Measurements from ENCODE around the gene MAP2K3. TPM values are rescaled to one million over a fixed set of nuclear protein-coding genes. Genes with fewer than 3 reads are reported as not detected.

MAP2K3 gene
- total and polyA plus RNA-seq, 5 donors, result 29.6 to 61.2 (median 39.2) TPM

- peak within 1 kb of the TSS; percentile 80 for H3K27ac ChIP-seq (ENCODE audit: low read length)
- H3K9me3 ChIP-seq (ENCODE audit: control insufficient read depth, low read length), result no peaks in the 10 kb centered on the region
- under 1% methylated on average over 117 of the region's 117 CpGs for WGBS
- ATAC-seq, result peak; percentile 73 to 80
- intact Hi-C loops (cut with DNase I), result loop anchor here in 2 of 4 donors (10.0 kb wide), 1 partner anchor 128 kb away; the partner anchor contains the start of gene DHRS7B (in 2 of the 2)
- peak within 1 kb of the TSS; percentile 89 for H3K4me3 ChIP-seq (ENCODE audit: low read length)
- peaks cover 3% of the 10 kb centered on the region for H3K4me1 ChIP-seq (ENCODE audit: control insufficient read depth, insufficient read depth, low read length)
- DNase-seq, result peak; percentile 87 to 96 (median 95)
- no peaks in the 10 kb centered on the region for H3K27me3 ChIP-seq (ENCODE audit: control insufficient read depth, insufficient read depth)
Observed at GRCh38 chr17:21252796-21253645, 31.5 kb upstream of the MAP2K3 start, which contains the start of gene NATD1. TSS of gene NATD1 (minus strand) at chr17:21253410. CDS start at chr17:21253264, 146 bp downstream.

GRCh38 chr17:21253646-21254441 is 30.7 kb upstream of the MAP2K3 start:
- Histone ChIP-seq H3K9me3 (ENCODE audit: control insufficient read depth, low read length) (no peaks in the 10 kb centered on the region), H3K27me3 (ENCODE audit: control insufficient read depth, insufficient read depth) (no peaks in the 10 kb centered on the region), H3K4me1 (ENCODE audit: control insufficient read depth, insufficient read depth, low read length) (peaks cover 3% of the 10 kb centered on the region), H3K27ac (ENCODE audit: low read length) (peak overlapping the region; percentile 80), H3K4me3 (ENCODE audit: low read length) (peak overlapping the region; percentile 89)
- WGBS, result 40% methylated on average over 15 of the region's 15 CpGs
- DNase-seq (peak in 1 of 3 donors; percentile 44), ATAC-seq (no peak)
- intact Hi-C loops (cut with DNase I), result loop anchor here in 2 of 4 donors (10.0 kb wide), 1 partner anchor 129 kb away; the partner anchor contains the start of gene DHRS7B (in 2 of the 2)

GRCh38 chr17:21258593-21258992 is 25.9 kb upstream of the MAP2K3 start:
- WGBS, result 91% methylated on average over 7 of the region's 7 CpGs
- Histone ChIP-seq H3K4me1 (ENCODE audit: control insufficient read depth, insufficient read depth, low read length) (no peaks in the 10 kb centered on the region), H3K27me3 (ENCODE audit: control insufficient read depth, insufficient read depth) (no peaks in the 10 kb centered on the region), H3K4me3 (ENCODE audit: low read length) (no peak overlapping the region), H3K9me3 (ENCODE audit: control insufficient read depth, low read length) (no peaks in the 10 kb centered on the region), H3K27ac (ENCODE audit: low read length) (no peak overlapping the region)
- ATAC-seq (no peak), DNase-seq (no peak)
- intact Hi-C loops (cut with DNase I), result loop anchor here in 2 of 4 donors (10.0 kb wide), 1 partner anchor 134 kb away; the partner anchor contains the start of gene DHRS7B (in 2 of the 2)

GRCh38 chr17:21262259-21262993 is 22.1 kb upstream of the MAP2K3 start:
- DNase-seq (no peak), ATAC-seq (peak in 1 of 2 donors; percentile 18)
- no peak overlapping the region for H3K4me3 ChIP-seq (ENCODE audit: low read length)
- H3K27ac ChIP-seq (ENCODE audit: low read length), result no peak overlapping the region
- H3K27me3 ChIP-seq (ENCODE audit: control insufficient read depth, insufficient read depth), result no peaks in the 10 kb centered on the region
- intact Hi-C loops (cut with DNase I), result no loop called here
- no peaks in the 10 kb centered on the region for H3K4me1 ChIP-seq (ENCODE audit: control insufficient read depth, insufficient read depth, low read length)
- no peaks in the 10 kb centered on the region for H3K9me3 ChIP-seq (ENCODE audit: control insufficient read depth, low read length)
- 76% methylated on average over 12 of the region's 12 CpGs for WGBS

GRCh38 chr17:21263376-21263775 is 21.1 kb upstream of the MAP2K3 start:
- no peaks in the 10 kb centered on the region for H3K4me1 ChIP-seq (ENCODE audit: control insufficient read depth, insufficient read depth, low read length)
- no peak overlapping the region for H3K27ac ChIP-seq (ENCODE audit: low read length)
- H3K4me3 ChIP-seq (ENCODE audit: low read length), result no peak overlapping the region
- intact Hi-C loops (cut with DNase I), result no loop called here
- 65% methylated on average over 6 of the region's 6 CpGs for WGBS
- DNase-seq (no peak), ATAC-seq (no peak)
- H3K9me3 ChIP-seq (ENCODE audit: control insufficient read depth, low read length), result no peaks in the 10 kb centered on the region
- H3K27me3 ChIP-seq (ENCODE audit: control insufficient read depth, insufficient read depth), result no peaks in the 10 kb centered on the region

- intact Hi-C loops (cut with DNase I), result no loop called here
- ATAC-seq (no peak), DNase-seq (no peak)
- Histone ChIP-seq H3K4me3 (ENCODE audit: low read length) (no peak overlapping the region), H3K27me3 (ENCODE audit: control insufficient read depth, insufficient read depth) (no peaks in the 10 kb centered on the region), H3K27ac (ENCODE audit: low read length) (no peak overlapping the region), H3K9me3 (ENCODE audit: control insufficient read depth, low read length) (no peaks in the 10 kb centered on the region), H3K4me1 (ENCODE audit: control insufficient read depth, insufficient read depth, low read length) (no peaks in the 10 kb centered on the region)
- 73% methylated on average over 7 of the region's 7 CpGs for WGBS
Observed at GRCh38 chr17:21268596-21269188, 15.8 kb upstream of the MAP2K3 start.

- Histone ChIP-seq H3K4me1 (ENCODE audit: control insufficient read depth, insufficient read depth, low read length) (no peaks in the 10 kb centered on the region), H3K27ac (ENCODE audit: low read length) (no peak overlapping the region), H3K9me3 (ENCODE audit: control insufficient read depth, low read length) (no peaks in the 10 kb centered on the region), H3K4me3 (ENCODE audit: low read length) (no peak overlapping the region), H3K27me3 (ENCODE audit: control insufficient read depth, insufficient read depth) (no peaks in the 10 kb centered on the region)
- no peak for ATAC-seq
- DNase-seq, result no peak
- intact Hi-C loops (cut with DNase I), result no loop called here
- 47% methylated on average over 8 of the region's 8 CpGs for WGBS
Observed at GRCh38 chr17:21269394-21269793, 15.1 kb upstream of the MAP2K3 start.

- DNase-seq, result no peak
- no peak overlapping the region for H3K4me3 ChIP-seq (ENCODE audit: low read length)
- H3K27ac ChIP-seq (ENCODE audit: low read length), result no peak overlapping the region
- ATAC-seq, result no peak
- intact Hi-C loops (cut with DNase I), result no loop called here
- no peaks in the 10 kb centered on the region for H3K4me1 ChIP-seq (ENCODE audit: control insufficient read depth, insufficient read depth, low read length)
- 89% methylated on average over 10 of the region's 10 CpGs for WGBS
- H3K27me3 ChIP-seq (ENCODE audit: control insufficient read depth, insufficient read depth), result no peaks in the 10 kb centered on the region
- H3K9me3 ChIP-seq (ENCODE audit: control insufficient read depth, low read length), result no peaks in the 10 kb centered on the region
Observed at GRCh38 chr17:21271454-21272183, 12.9 kb upstream of the MAP2K3 start.

- ATAC-seq, result no peak
- intact Hi-C loops (cut with DNase I), result no loop called here
- Histone ChIP-seq H3K27me3 (ENCODE audit: control insufficient read depth, insufficient read depth) (no peaks in the 10 kb centered on the region), H3K27ac (ENCODE audit: low read length) (no peak overlapping the region), H3K4me1 (ENCODE audit: control insufficient read depth, insufficient read depth, low read length) (no peaks in the 10 kb centered on the region), H3K9me3 (ENCODE audit: control insufficient read depth, low read length) (no peaks in the 10 kb centered on the region), H3K4me3 (ENCODE audit: low read length) (no peak overlapping the region)
- 84% methylated on average over 3 of the region's 3 CpGs for WGBS
- DNase-seq, result no peak
Observed at GRCh38 chr17:21272250-21272649, 12.3 kb upstream of the MAP2K3 start.
